ENCODE measurements around the gene FRMPD4.

FRMPD4 gene

GRCh38 chrX:12711435-12712040 is 573.3 kb downstream of the FRMPD4 start:
- no peak for TF ChIP-seq EZH2phosphoT487 (IDR thresholded peaks at IDR 0.05; ENCODE audit: borderline replicate concordance)
- Histone ChIP-seq H3K9me2 (replicated peaks; ENCODE audit: low read depth, low read length) (no peaks in the 10 kb centered on the region), H3K4me1 (ENCODE audit: insufficient read depth, low read length, poor library complexity, severe bottlenecking) (no peaks in the 10 kb centered on the region), H3K4me3 (ENCODE audit: low read length, poor library complexity, severe bottlenecking) (no peak overlapping the region), H3K36me3 (ENCODE audit: insufficient read depth, low read length) (no peaks in the 10 kb centered on the region), H4K20me1 (ENCODE audit: insufficient read depth, low read length, poor library complexity, severe bottlenecking) (no peaks in the 10 kb centered on the region), H3K9me3 (ENCODE audit: insufficient read depth, low read depth, low read length) (no peaks in the 10 kb centered on the region), H3K9ac (ENCODE audit: low read depth, low read length, poor library complexity, severe bottlenecking) (no peak overlapping the region), H3K79me2 (ENCODE audit: insufficient read depth, low read length) (no peaks in the 10 kb centered on the region), H2AFZ (ENCODE audit: low read length) (no peak overlapping the region), H3K4me2 (ENCODE audit: low read depth, low read length, poor library complexity, severe bottlenecking) (no peak overlapping the region), H3F3A (ENCODE audit: low read depth) (no peaks in the 10 kb centered on the region), H3K27me3 (ENCODE audit: insufficient read depth, low read length, poor library complexity, severe bottlenecking) (no peaks in the 10 kb centered on the region)

GRCh38 chrX:12716574-12716973 is 578.3 kb downstream of the FRMPD4 start:
- H3F3A ChIP-seq (ENCODE audit: low read depth), result no peaks in the 10 kb centered on the region
- no peak overlapping the region for H3K4me2 ChIP-seq (ENCODE audit: low read depth, low read length, poor library complexity, severe bottlenecking)
- no peaks in the 10 kb centered on the region for H3K9me3 ChIP-seq (ENCODE audit: insufficient read depth, low read depth, low read length)
- no peaks in the 10 kb centered on the region for H4K20me1 ChIP-seq (ENCODE audit: insufficient read depth, low read length, poor library complexity, severe bottlenecking)
- H3K79me2 ChIP-seq (ENCODE audit: insufficient read depth, low read length), result no peaks in the 10 kb centered on the region
- TF ChIP-seq EZH2phosphoT487 (IDR thresholded peaks at IDR 0.05; ENCODE audit: borderline replicate concordance), result no peak
- TF ChIP-seq CTCF (conservative IDR thresholded peaks at IDR 0.05; ENCODE audit: low read length), result no peak
- no peak overlapping the region for H3K9ac ChIP-seq (ENCODE audit: low read depth, low read length, poor library complexity, severe bottlenecking)
- H3K4me3 ChIP-seq (ENCODE audit: low read length, poor library complexity, severe bottlenecking), result no peak overlapping the region
- no peaks in the 10 kb centered on the region for H3K27me3 ChIP-seq (ENCODE audit: insufficient read depth, low read length, poor library complexity, severe bottlenecking)
- no peaks in the 10 kb centered on the region for H3K9me2 ChIP-seq (replicated peaks; ENCODE audit: low read depth, low read length)
- H2AFZ ChIP-seq (ENCODE audit: low read length), result no peak overlapping the region
- H3K4me1 ChIP-seq (ENCODE audit: insufficient read depth, low read length, poor library complexity, severe bottlenecking), result no peaks in the 10 kb centered on the region
- no peaks in the 10 kb centered on the region for H3K36me3 ChIP-seq (ENCODE audit: insufficient read depth, low read length)

- H3K4me3 ChIP-seq (ENCODE audit: low read length, poor library complexity, severe bottlenecking), result no peak overlapping the region
- no peak overlapping the region for H3K4me2 ChIP-seq (ENCODE audit: low read depth, low read length, poor library complexity, severe bottlenecking)
These were observed 581.6 kb downstream of the FRMPD4 start for GRCh38 chrX:12719837-12720236.

More at GRCh38 chrX:12719837-12720236, 581.6 kb downstream of the FRMPD4 start:
- Histone ChIP-seq H3K9me2 (replicated peaks; ENCODE audit: low read depth, low read length) (no peaks in the 10 kb centered on the region), H3K9ac (ENCODE audit: low read depth, low read length, poor library complexity, severe bottlenecking) (no peak overlapping the region), H3F3A (ENCODE audit: low read depth) (no peaks in the 10 kb centered on the region), H4K20me1 (ENCODE audit: insufficient read depth, low read length, poor library complexity, severe bottlenecking) (no peaks in the 10 kb centered on the region), H3K79me2 (ENCODE audit: insufficient read depth, low read length) (no peaks in the 10 kb centered on the region), H3K9me3 (ENCODE audit: insufficient read depth, low read depth, low read length) (no peaks in the 10 kb centered on the region), H3K4me1 (ENCODE audit: insufficient read depth, low read length, poor library complexity, severe bottlenecking) (no peaks in the 10 kb centered on the region), H3K27me3 (ENCODE audit: insufficient read depth, low read length, poor library complexity, severe bottlenecking) (no peaks in the 10 kb centered on the region), H2AFZ (ENCODE audit: low read length) (no peak overlapping the region), H3K36me3 (ENCODE audit: insufficient read depth, low read length) (no peaks in the 10 kb centered on the region)
- TF ChIP-seq EZH2phosphoT487 (IDR thresholded peaks at IDR 0.05; ENCODE audit: borderline replicate concordance) (no peak), CTCF (conservative IDR thresholded peaks at IDR 0.05; ENCODE audit: low read length) (no peak)
